ENCODE measurements around the gene BAD. TPM values are rescaled to one million over a fixed set of nuclear protein-coding genes. Genes with fewer than 3 reads are reported as not detected.

BAD gene
- total RNA-seq, 1 experiment from 2014 or later = 23.3 TPM

DNA sequence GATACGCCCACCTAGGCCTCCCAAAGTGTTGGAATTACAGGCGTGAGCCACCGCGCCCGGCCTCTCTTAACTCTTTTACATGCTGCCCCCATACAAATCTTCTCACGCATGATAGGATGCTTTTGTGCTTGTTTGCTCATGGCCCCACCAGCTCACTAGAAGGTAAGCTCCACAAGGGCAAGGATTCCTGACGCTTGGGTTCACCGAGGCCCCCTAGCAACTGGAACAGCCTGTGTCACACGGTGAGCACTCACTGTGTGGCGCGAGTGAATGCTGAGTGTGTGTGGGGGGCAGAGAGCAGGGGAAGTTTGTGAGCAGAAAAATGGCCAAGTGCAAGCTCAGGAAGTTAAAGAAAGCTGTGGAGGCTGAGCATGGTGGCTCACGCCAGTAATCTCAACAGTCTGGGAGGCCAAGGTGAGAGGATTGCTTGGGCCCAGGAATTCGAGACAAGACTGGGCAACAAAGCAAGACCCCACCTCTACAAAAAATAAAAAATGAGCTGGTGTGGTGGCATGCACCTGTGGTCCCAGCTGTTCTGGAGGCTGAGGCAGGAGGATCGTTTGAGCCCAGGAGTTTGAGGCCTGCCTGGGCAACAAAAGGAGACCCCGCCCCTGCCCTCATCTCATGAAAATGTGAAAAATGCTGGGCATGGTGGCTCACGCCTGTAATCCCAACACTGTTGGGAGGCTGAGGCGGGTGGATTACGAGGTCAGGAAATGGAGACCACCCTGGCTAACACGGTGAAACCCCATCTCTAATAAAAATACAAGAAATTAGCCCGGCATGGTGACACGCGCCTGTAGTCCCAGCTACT is 2.3 kb downstream of the BAD start:
- peaks cover 15% of the 10 kb centered on the region for H3K23me2 ChIP-seq (ENCODE audit: insufficient read length, low read depth, low read length, poor library complexity, severe bottlenecking)
- H3K9me3 Mint-ChIP-seq = no peaks in the 10 kb centered on the region; a peak in 1 of 5 replicates
- H2BK5ac ChIP-seq (ENCODE audit: insufficient read length, low read length) = no peak overlapping the region
- H3K23ac ChIP-seq (ENCODE audit: insufficient read length, low read depth, low read length) = no peak overlapping the region
- no peak for DNase-seq
- no peaks in the 10 kb centered on the region for H3K27me3 ChIP-seq (ENCODE audit: insufficient read depth, low read length)
- H3K79me2 ChIP-seq (ENCODE audit: insufficient read depth, low read length) = no peaks in the 10 kb centered on the region
- no peak overlapping the region for H4K91ac ChIP-seq (ENCODE audit: insufficient read length, low read depth, low read length)
- H4K8ac ChIP-seq (replicated peaks; ENCODE audit: insufficient read length, low read depth, low read length) = no peak overlapping the region
- no peak overlapping the region for H2AK5ac ChIP-seq (ENCODE audit: insufficient read length, low read length)
- H3K4me2 ChIP-seq (ENCODE audit: insufficient read depth, insufficient read length, low read length) = no peak overlapping the region
- peaks cover 8 to 12% of the 10 kb centered on the region in 2 experiments for H3K4me1 Mint-ChIP-seq
- no peaks in the 10 kb centered on the region for H3K79me1 ChIP-seq (ENCODE audit: insufficient read depth, low read depth, low read length, poor library complexity, severe bottlenecking)
- no peak overlapping the region for H3K56ac ChIP-seq (ENCODE audit: insufficient read length, low read depth, low read length)
- H3K4ac ChIP-seq (ENCODE audit: low read depth, low read length) = no peak overlapping the region
- WGBS (ENCODE audit: extremely low coverage, insufficient read length, low lambda C conversion rate) = no CpG with 5 or more reads among the region's 22 CpGs
- H3K4me1 ChIP-seq (ENCODE audit: insufficient read depth, low read length) = no peaks in the 10 kb centered on the region
- H2BK12ac ChIP-seq (ENCODE audit: insufficient read length, low read depth, low read length) = no peak overlapping the region
- TF ChIP-seq, protein P1, sequence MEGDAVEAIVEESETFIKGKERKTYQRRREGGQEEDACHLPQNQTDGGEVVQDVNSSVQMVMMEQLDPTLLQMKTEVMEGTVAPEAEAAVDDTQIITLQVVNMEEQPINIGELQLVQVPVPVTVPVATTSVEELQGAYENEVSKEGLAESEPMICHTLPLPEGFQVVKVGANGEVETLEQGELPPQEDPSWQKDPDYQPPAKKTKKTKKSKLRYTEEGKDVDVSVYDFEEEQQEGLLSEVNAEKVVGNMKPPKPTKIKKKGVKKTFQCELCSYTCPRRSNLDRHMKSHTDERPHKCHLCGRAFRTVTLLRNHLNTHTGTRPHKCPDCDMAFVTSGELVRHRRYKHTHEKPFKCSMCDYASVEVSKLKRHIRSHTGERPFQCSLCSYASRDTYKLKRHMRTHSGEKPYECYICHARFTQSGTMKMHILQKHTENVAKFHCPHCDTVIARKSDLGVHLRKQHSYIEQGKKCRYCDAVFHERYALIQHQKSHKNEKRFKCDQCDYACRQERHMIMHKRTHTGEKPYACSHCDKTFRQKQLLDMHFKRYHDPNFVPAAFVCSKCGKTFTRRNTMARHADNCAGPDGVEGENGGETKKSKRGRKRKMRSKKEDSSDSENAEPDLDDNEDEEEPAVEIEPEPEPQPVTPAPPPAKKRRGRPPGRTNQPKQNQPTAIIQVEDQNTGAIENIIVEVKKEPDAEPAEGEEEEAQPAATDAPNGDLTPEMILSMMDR (conservative IDR thresholded peaks at IDR 0.05) = no peak
- H3K18ac ChIP-seq (ENCODE audit: insufficient read length, low read depth, low read length) = no peak overlapping the region
- H3K27ac Mint-ChIP-seq = no peak overlapping the region
- no peaks in the 10 kb centered on the region for H4K20me1 ChIP-seq (ENCODE audit: control insufficient read depth, insufficient read depth, insufficient read length)
- no peak overlapping the region for H2AFZ ChIP-seq (ENCODE audit: low read length)
- H3K4me3 Mint-ChIP-seq = no peak overlapping the region
- H3K9ac ChIP-seq (ENCODE audit: extremely low read depth, insufficient read length, low read length) = no peak overlapping the region
- H3K14ac ChIP-seq (ENCODE audit: insufficient read depth, low read length) = no peak overlapping the region
- no peak overlapping the region for H2BK15ac ChIP-seq (ENCODE audit: low read depth, low read length)
- H3K27ac ChIP-seq (ENCODE audit: insufficient read length, low read depth, low read length) = no peak overlapping the region
- no peak overlapping the region for H3T11ph ChIP-seq (ENCODE audit: low read length)
- peaks cover 5% of the 10 kb centered on the region for H3K27me3 Mint-ChIP-seq (ENCODE audit: low read depth)
- no peak overlapping the region for H2BK20ac ChIP-seq (ENCODE audit: low read depth, low read length, poor library complexity, severe bottlenecking)
- no peak overlapping the region for H4K5ac ChIP-seq (ENCODE audit: insufficient read length, low read depth, low read length)
- H3K9me3 ChIP-seq (ENCODE audit: control insufficient read depth, low read depth, low read length) = no peaks in the 10 kb centered on the region
- H2BK120ac ChIP-seq (ENCODE audit: low read depth, low read length, poor library complexity, severe bottlenecking) = no peak overlapping the region
- H3K36me3 Mint-ChIP-seq (ENCODE audit: insufficient read depth in 1 of 3, low read depth in 3 of 3) = peaks cover 0 to 24% (median 21%) of the 10 kb centered on the region in 3 experiments; a peak in 6 of 7 replicates
